WI38 (cell line): ENCODE results near the gene LTBP1.

Experiments used
- H3K4me3 ChIP-seq: 2 replicates; pipeline ENCODE4 v1.5.1; 2011; ENCODE audit warnings: low read depth, mild to moderate bottlenecking, control low read depth, low read length
- CTCF ChIP-seq: IDR thresholded peaks from 2 replicates; pipeline ENCODE4 v1.5.1; 2012; ENCODE audit warnings: low read depth, mild to moderate bottlenecking, control low read depth, low read length

Gene LTBP1

DNA sequence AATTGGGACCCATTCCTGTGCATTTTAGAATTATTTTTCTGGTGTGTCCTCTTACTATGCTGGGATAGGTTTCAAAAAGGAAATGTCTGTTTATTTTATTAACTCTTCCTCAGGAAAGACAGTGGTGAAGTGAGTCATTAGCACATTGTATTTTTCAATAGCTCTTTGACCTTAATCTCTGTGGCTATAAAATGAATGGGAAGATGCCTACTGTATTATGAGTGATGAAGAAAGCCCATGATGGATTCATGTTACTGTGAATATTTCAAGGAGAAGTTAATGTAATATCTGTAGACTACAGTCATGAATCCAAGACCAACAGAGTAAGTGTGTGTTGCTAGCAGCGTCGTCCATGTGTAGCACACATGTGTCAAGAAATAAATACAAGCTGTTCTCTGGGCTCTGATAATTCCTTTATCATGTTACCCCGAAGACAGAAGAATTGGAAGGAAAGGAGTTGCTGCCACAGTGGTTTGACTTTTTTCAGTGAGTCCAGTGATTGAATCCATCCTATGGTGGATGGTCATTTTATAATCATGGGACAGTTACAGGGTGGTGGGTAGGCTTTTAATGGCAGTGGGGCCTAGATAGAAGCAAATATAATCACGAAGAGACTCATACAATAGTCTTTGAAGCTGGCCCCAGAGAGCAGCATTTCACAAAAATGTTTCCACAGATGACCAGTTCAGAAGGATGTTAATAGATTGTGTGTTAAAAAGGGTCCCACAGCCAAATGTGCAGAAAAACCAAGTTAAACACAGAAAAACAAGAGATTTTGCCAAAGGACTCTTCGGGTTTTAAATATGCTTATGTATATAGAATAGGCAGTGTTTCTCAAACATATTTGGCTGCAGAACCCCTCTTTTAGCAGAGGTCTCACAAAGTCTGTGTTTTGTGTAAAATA is 290.0 kb downstream of the LTBP1 start:
- H3K4me3 ChIP-seq, result no peak overlapping the region
- TF ChIP-seq CTCF, result no peak

DNA sequence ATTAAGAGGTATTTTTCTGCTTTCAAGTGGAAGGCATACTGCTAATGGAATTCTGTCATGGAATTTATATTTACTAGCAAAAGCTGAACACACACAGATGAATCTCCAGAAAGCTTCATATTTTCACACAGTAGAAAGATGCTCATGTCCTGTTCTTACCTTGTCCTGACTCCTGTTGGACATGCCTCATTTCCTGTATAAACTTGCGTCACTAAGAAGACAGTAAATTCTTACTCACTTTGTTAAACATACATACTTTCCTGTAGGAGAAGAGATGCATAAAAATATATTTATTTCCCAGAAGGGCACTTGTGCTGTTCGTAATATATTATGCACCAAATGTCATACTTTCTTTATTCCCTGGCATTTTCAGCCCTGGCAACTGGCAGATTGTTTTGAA is 291.4 kb downstream of the LTBP1 start:
- no peak overlapping the region for H3K4me3 ChIP-seq
- TF ChIP-seq CTCF, result no peak

- no peak overlapping the region for H3K4me3 ChIP-seq
- no peak for TF ChIP-seq CTCF
Measured at GRCh38 chr2:33240178-33240577, 293.4 kb downstream of the LTBP1 start.

GRCh38 chr2:33241072-33241471 is 294.3 kb downstream of the LTBP1 start:
- no peak overlapping the region for H3K4me3 ChIP-seq
- TF ChIP-seq CTCF, result no peak

DNA sequence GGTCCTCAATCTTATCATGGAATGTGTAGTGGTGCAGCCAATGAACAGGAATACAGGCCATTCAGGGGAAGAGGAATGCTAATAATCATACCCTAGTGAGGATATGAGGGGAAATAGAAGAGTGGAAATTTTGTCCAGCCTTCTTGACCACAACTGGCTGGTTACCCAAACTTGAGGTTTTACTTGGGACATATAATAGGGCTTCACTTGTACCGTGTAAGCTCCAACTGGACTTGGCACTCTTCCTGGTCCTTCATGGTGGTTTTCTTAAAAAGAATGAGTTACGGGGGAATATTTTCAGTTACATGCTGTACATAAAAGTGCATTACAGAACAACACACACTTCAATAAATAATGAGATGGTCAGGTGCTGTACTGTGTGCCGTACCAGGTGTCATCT is 294.8 kb downstream of the LTBP1 start:
- TF ChIP-seq CTCF, result no peak
- no peak overlapping the region for H3K4me3 ChIP-seq

DNA sequence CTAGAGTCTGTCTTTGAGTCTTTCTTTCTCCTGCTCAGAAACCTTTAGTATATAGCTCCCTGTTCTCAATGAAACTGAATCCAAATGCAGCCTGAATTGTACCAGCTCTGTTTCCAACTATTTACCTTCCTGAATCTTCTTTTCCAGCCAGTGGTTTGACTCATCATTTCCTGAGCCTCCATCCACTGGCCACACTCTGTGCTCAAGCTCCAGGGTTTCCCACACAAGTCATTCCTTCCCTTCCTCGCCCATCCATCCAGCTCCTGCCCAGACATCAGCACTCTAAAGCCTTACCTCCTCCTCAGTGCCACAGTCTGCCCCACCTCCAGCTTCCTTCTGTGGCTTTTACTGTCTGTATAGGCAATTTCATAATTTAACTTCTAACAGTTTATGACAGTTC is 296.1 kb downstream of the LTBP1 start:
- no peak for TF ChIP-seq CTCF
- H3K4me3 ChIP-seq, result no peak overlapping the region

DNA sequence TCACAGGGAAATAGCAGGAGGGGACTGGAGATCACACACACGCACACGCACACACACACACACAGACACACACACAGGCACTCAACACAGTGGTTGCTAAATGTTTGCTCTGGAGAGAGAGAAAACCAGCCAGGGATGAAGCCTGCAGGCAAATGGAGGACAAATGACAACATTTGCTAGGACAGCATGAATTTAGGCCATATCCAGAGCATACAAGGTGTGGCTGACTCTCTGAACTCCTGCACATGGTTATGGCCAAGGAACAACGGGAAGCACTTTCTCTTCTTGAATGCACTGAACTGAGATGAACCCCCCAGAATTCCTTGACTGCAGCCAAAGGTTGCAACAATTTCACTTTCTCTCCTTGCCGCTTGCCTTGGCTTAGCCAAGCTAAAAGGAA is 299.7 kb downstream of the LTBP1 start:
- no peak overlapping the region for H3K4me3 ChIP-seq
- no peak for TF ChIP-seq CTCF
